Thyroid gland (tissue), 4 donors: ENCODE results near the gene NOX4.
"Not testable (repeated sequence)": the region's sequence is repeated elsewhere in the genome, so short reads cannot be mapped to it uniquely, and the experiment has no call there.

Experiments
- CTCF ChIP-seq, 6 experiments: fragments of 200-600 bp in 3 of 6; fragments of 450-650 bp in 3 of 6; sonication (generic) in 3 of 6; IDR thresholded peaks; one replicate each; pipeline ENCODE4 v1.5.1; 2016 to 2019; ENCODE audit warnings: antibody characterized with exemption in 6 of 6, mild to moderate bottlenecking in 2 of 6, inconsistent platforms in 1 of 6, moderate library complexity in 1 of 6
- POLR2A ChIP-seq, 2 donors: fragments of 450-650 bp; IDR thresholded peaks; one replicate each; pipeline ENCODE4 v1.6.1; 2017; ENCODE audit warnings: antibody characterized with exemption in 2 of 2, mild to moderate bottlenecking in 2 of 2, moderate library complexity in 1 of 2

- TF ChIP-seq CTCF, POLR2A (IDR thresholded peaks at IDR 0.05): not testable (repeated sequence)
Measured at GRCh38 chr11:89426501-89426900, 64.7 kb downstream of the NOX4 start.
